H1 (cell line): Measurements from ENCODE around the gene TMPRSS11E. TPM values are rescaled to one million over a fixed set of nuclear protein-coding genes. Genes with fewer than 3 reads are reported as not detected.

Experiments used
- ATF3 ChIP-seq: IDR thresholded peaks from 2 replicates; pipeline ENCODE4 v1.6.1; 2011; ENCODE audit warnings: low read depth, mild to moderate bottlenecking, low read length; ENCODE audit not compliant: insufficient read depth
- CHD1 ChIP-seq: IDR thresholded peaks from 2 replicates; pipeline ENCODE4 v1.6.1; 2012; ENCODE audit warnings: low read depth, low read length, improper control_type of control experiment
- CTBP2 ChIP-seq: IDR thresholded peaks from 2 replicates; pipeline ENCODE4 v1.7.0; 2011; ENCODE audit warnings: borderline replicate concordance, mild to moderate bottlenecking, moderate library complexity, mixed read lengths, low read length; ENCODE audit not compliant: insufficient read depth, insufficient read length
- KDM1A ChIP-seq: fragments of 200-600, 300-600 bp; sonication (generic); IDR thresholded peaks from 2 replicates; pipeline ENCODE4 v1.7.1; 2016; ENCODE audit warnings: mild to moderate bottlenecking, low read length, borderline replicate concordance
- KDM4A ChIP-seq: IDR thresholded peaks from one replicate; pipeline ENCODE4 v1.7.1; 2012; ENCODE audit warnings: low read depth, mild to moderate bottlenecking, moderate library complexity, low read length, inconsistent platforms; ENCODE audit not compliant: severe bottlenecking
- KDM5A ChIP-seq: fragments of 200-600 bp; IDR thresholded peaks from 2 replicates; pipeline ENCODE4 v1.7.1; 2012; ENCODE audit warnings: mild to moderate bottlenecking, low read length, inconsistent platforms, mixed read lengths
- PHF8 ChIP-seq: fragments of 200-600 bp; sonication (generic); conservative IDR thresholded peaks from 2 replicates; pipeline ENCODE4 v1.7.1; 2012; ENCODE audit warnings: low read depth, mild to moderate bottlenecking, inconsistent platforms, low read length, moderate library complexity
- POU5F1 ChIP-seq: IDR thresholded peaks from 2 replicates; pipeline ENCODE4 v1.6.1; 2011; ENCODE audit warnings: low read depth, mild to moderate bottlenecking, low read length, moderate library complexity
- SIN3A ChIP-seq, 2 experiments: IDR thresholded peaks in 1 of 2; conservative IDR thresholded peaks in 1 of 2; 2 replicates each; pipeline ENCODE4 v1.6.1; 2011 to 2012; ENCODE audit warnings: low read length in 2 of 2, improper control_type of control experiment in 1 of 2, low read depth in 1 of 2, mild to moderate bottlenecking in 1 of 2
- SIX5 ChIP-seq: IDR thresholded peaks from 2 replicates; pipeline ENCODE4 v1.6.1; 2011; ENCODE audit warnings: mild to moderate bottlenecking, low read depth, low read length
- SP4 ChIP-seq: IDR thresholded peaks from 2 replicates; pipeline ENCODE4 v1.6.1; 2012; ENCODE audit warnings: low read length, inconsistent platforms
- TBP ChIP-seq: IDR thresholded peaks from 2 replicates; pipeline ENCODE4 v1.6.1; 2011; ENCODE audit warnings: low read depth, low read length, improper control_type of control experiment
- polyA plus RNA-seq, 7 experiments: library from polyadenylated mRNA; depleted of rRNA in 3 of 7; stranded (reverse) in 5 of 7; unstranded in 2 of 7; fragments of >200 nt in 5 of 7; fragments of 200-250 nt in 2 of 7; gene quantifications; 1 replicate in 5 of 7; 2 replicates in 1 of 7; 4 replicates in 1 of 7; pipeline versions ENCODE4 v1.2.1 to v1.2.3, GENCODE V29; 2011 to 2013; ENCODE audit warnings: missing spikeins in 2 of 7, mixed read lengths in 2 of 7
- total RNA-seq: library from RNA; stranded (reverse); fragmentation: NEBNext Ultra II Directional; extraction: Animal tissue kit (Norgen Biotek cat#: 25700); gene quantifications from 2 replicates; pipeline ENCODE4 v1.2.1, GENCODE V29; 2021
- TF ChIP-seq, protein P1 (sequence below): IDR thresholded peaks from 2 replicates; pipeline ENCODE4 v1.6.1; 2012; ENCODE audit warnings: low read length, inconsistent platforms

Gene TMPRSS11E
- total and polyA plus RNA-seq, 2 of the 8 experiments (the other 6 are each of a cell fraction or from before 2014, with no cell fraction given), result 0.38 to 0.71 TPM

DNA sequence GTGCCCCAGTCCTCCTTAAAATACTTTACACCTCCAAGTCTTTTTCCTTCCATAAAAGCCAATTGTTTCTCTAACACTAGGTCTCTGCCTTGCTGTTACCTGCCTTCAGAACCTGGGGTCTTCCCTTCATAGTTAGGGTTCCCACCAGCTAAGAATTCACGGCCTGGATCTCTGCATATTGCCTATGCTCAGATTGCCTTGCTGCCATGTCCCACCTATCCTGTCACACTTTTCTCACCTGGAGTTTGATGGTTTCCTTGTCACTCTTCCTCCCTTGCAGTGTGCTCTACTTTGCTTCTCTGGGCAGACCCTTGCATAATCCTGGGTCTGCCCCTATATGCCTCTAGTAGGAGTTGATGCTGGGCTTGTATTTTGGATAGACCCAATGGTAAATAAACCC is 36.6 kb upstream of the TMPRSS11E start (continued):
- TF ChIP-seq, protein P1, sequence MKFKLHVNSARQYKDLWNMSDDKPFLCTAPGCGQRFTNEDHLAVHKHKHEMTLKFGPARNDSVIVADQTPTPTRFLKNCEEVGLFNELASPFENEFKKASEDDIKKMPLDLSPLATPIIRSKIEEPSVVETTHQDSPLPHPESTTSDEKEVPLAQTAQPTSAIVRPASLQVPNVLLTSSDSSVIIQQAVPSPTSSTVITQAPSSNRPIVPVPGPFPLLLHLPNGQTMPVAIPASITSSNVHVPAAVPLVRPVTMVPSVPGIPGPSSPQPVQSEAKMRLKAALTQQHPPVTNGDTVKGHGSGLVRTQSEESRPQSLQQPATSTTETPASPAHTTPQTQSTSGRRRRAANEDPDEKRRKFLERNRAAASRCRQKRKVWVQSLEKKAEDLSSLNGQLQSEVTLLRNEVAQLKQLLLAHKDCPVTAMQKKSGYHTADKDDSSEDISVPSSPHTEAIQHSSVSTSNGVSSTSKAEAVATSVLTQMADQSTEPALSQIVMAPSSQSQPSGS, result 0 out of 2 replicates have a peak, but pooled peaks have one; percentile 36
- TF ChIP-seq SIX5 (no peak), KDM4A (no peak), POU5F1 (no peak), KDM1A (no peak), PHF8 (no peak), CHD1 (no peak), KDM5A (no peak), SP4 (no peak), CTBP2 (no peak), ATF3 (no peak), SIN3A (conservative IDR thresholded peaks at IDR 0.05 in 1 of 2, IDR thresholded peaks at IDR 0.05 in 1 of 2; ENCODE audit: low read depth in 1 of 2, low read length in 2 of 2) (no peak), TBP (no peak)
